Measurements from ENCODE around the gene GATA6. TPM values are rescaled to one million over a fixed set of nuclear protein-coding genes. Genes with fewer than 3 reads are reported as not detected.

Gene GATA6
- total RNA-seq, 2 donors from 2014 or later, result 41.8 to 114 TPM

GRCh38 chr18:22132258-22132657 lies 37.1 kb upstream of the GATA6 start:
- no peak for TF ChIP-seq CTCF (IDR thresholded peaks at IDR 0.05)
- no peak for TF ChIP-seq POLR2A (IDR thresholded peaks at IDR 0.05)
- intact Hi-C loops (cut with DNase I), result no loop called here
- peaks cover 13% of the 10 kb centered on the region for H3K4me1 ChIP-seq
- 77 to 83% methylated on average over 2 of the region's 2 CpGs for WGBS, 2 donors
- no peak overlapping the region for H3K4me3 ChIP-seq
- no peak overlapping the region for H3K27ac ChIP-seq
- DNase-seq (no peak), ATAC-seq (no peak)
- H3K27me3 ChIP-seq, result no peaks in the 10 kb centered on the region
- H3K9me3 ChIP-seq, result no peaks in the 10 kb centered on the region
- H3K36me3 ChIP-seq (replicated peaks in 1 of 2; ENCODE audit: insufficient read depth in 1 of 2, low read depth in 2 of 2), result no peaks in the 10 kb centered on the region

- WGBS, 2 donors, result 94 to 97% methylated on average over 2 of the region's 2 CpGs
- H3K27ac ChIP-seq, result no peak overlapping the region
- ATAC-seq (no peak), DNase-seq (no peak)
- H3K36me3 ChIP-seq (replicated peaks in 1 of 2; ENCODE audit: insufficient read depth in 1 of 2, low read depth in 2 of 2), result no peaks in the 10 kb centered on the region
- TF ChIP-seq CTCF (IDR thresholded peaks at IDR 0.05), result no peak
- no peak for TF ChIP-seq POLR2A (IDR thresholded peaks at IDR 0.05)
- H3K27me3 ChIP-seq, result no peaks in the 10 kb centered on the region
- intact Hi-C loops (cut with DNase I), result no loop called here
- H3K4me3 ChIP-seq, result no peak overlapping the region
- peaks cover 13% of the 10 kb centered on the region for H3K4me1 ChIP-seq
- no peaks in the 10 kb centered on the region for H3K9me3 ChIP-seq
These were observed 36.6 kb upstream of the GATA6 start for GRCh38 chr18:22132763-22133162.

GRCh38 chr18:22136395-22136794 lies 33.0 kb upstream of the GATA6 start:
- no peak for ATAC-seq
- intact Hi-C loops (cut with DNase I), result no loop called here
- DNase-seq, result no peak
- Histone ChIP-seq H3K4me3 (no peak overlapping the region), H3K9me3 (no peaks in the 10 kb centered on the region), H3K36me3 (replicated peaks in 1 of 2; ENCODE audit: insufficient read depth in 1 of 2, low read depth in 2 of 2) (no peaks in the 10 kb centered on the region), H3K4me1 (no peaks in the 10 kb centered on the region), H3K27me3 (no peaks in the 10 kb centered on the region), H3K27ac (no peak overlapping the region)
- TF ChIP-seq POLR2A (IDR thresholded peaks at IDR 0.05) (no peak), CTCF (IDR thresholded peaks at IDR 0.05) (no peak)
- WGBS, 2 donors, result 64 to 70% methylated on average over 4 of the region's 4 CpGs

GRCh38 chr18:22141211-22141610 lies 28.2 kb upstream of the GATA6 start:
- H3K4me3 ChIP-seq, result no peak overlapping the region
- WGBS, 2 donors, result 81 to 88% methylated on average over 4 of the region's 4 CpGs
- no peaks in the 10 kb centered on the region for H3K9me3 ChIP-seq
- no peak for DNase-seq
- H3K27ac ChIP-seq, result no peak overlapping the region
- no peak for ATAC-seq
- no peaks in the 10 kb centered on the region for H3K27me3 ChIP-seq
- peaks cover 16% of the 10 kb centered on the region for H3K4me1 ChIP-seq
- intact Hi-C loops (cut with DNase I), result no loop called here
- no peaks in the 10 kb centered on the region for H3K36me3 ChIP-seq (replicated peaks in 1 of 2; ENCODE audit: insufficient read depth in 1 of 2, low read depth in 2 of 2)
- no peak for TF ChIP-seq CTCF (IDR thresholded peaks at IDR 0.05)
- TF ChIP-seq POLR2A (IDR thresholded peaks at IDR 0.05), result no peak

All from body of pancreas (tissue), 4 donors.